Skin epidermis (tissue), 12 donors: ENCODE data around the gene CDH26.
A peak's percentile ranks its signal among the peaks of the same experiment; 100 is the strongest.
"Not testable (repeated sequence)": the region's sequence is repeated elsewhere in the genome, so short reads cannot be mapped to it uniquely, and the experiment has no call there.

ENCODE experiments used
- H3K27ac ChIP-seq, 21 experiments: fragments of 200-600 bp; sonication (generic) in 11 of 21; one replicate each; pipeline ENCODE4 v1.5.0; 2020; ENCODE audit warnings: mild to moderate bottlenecking in 3 of 21, inconsistent platforms in 2 of 21, moderate library complexity in 2 of 21
- H3K4me3 ChIP-seq, 7 experiments: fragments of 200-600 bp; sonication (generic) in 2 of 7; one replicate each; pipeline ENCODE4 v1.5.0; 2020; ENCODE audit warnings: inconsistent platforms in 2 of 7, mild to moderate bottlenecking in 2 of 7, moderate library complexity in 1 of 7

CDH26 gene

GRCh38 chr20:59940129-59940955 is 17.9 kb upstream of the CDH26 start, which contains the start of the genes FAM217B and PPP1R3D:
TSS of gene FAM217B (plus strand) at chr20:59940389. CDS start at chr20:59943944, 3,555 bp downstream.
TSS of gene PPP1R3D (minus strand) at chr20:59940305. CDS start at chr20:59939931, 374 bp downstream.
- Histone ChIP-seq H3K4me3 (peak within 1 kb of the TSS; percentile 62 to 78 (median 74)), H3K27ac (peak within 1 kb of the TSS; percentile 55 to 99 (median 92))

DNA sequence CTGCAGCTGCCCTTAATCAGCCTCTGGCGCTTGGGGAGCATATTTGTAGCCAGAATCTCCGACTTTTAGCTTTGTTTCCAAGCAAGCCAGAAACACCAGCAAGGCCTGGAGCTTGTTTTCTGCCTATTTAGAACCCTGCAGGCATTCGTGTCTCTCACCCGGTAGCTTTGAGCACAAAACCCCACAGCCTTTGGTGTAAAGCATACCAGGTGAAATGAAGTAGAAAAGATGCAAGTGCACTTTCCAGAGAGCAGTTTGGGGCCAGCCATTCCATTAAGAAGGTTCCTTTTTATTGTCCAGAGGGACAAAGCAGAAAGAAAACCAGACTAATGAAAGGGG is 17.3 kb upstream of the CDH26 start:
- peak overlapping the region in 20 of 21 experiments; percentile 76 to 99 (median 92) for H3K27ac ChIP-seq
- peak overlapping the region; percentile 62 to 78 (median 74) for H3K4me3 ChIP-seq

DNA sequence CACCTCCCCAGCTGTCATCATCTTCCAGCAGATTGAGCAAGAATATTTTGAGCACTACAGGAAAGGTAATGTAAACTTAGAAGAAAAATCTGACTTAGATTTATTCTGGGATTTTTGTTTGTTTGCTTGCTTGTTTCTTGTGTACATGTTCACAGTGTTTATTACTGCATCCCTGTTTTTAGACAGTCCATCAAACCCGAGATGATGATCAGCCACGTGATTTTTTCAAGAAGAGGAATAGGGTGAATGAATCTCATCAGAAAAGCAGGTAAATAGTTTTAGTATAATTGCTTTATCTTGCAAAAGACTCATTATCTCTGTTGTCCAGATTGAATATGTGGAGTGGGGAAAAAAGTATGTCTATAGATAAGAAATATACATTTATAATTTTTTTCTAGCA is 16.0 kb upstream of the CDH26 start:
- H3K4me3 ChIP-seq, result no peak overlapping the region
- H3K27ac ChIP-seq, result peak overlapping the region in 1 of 21 experiments; percentile 90

GRCh38 chr20:59944726-59945125 is 13.5 kb upstream of the CDH26 start:
- Histone ChIP-seq H3K27ac (no peak overlapping the region), H3K4me3 (no peak overlapping the region)

DNA sequence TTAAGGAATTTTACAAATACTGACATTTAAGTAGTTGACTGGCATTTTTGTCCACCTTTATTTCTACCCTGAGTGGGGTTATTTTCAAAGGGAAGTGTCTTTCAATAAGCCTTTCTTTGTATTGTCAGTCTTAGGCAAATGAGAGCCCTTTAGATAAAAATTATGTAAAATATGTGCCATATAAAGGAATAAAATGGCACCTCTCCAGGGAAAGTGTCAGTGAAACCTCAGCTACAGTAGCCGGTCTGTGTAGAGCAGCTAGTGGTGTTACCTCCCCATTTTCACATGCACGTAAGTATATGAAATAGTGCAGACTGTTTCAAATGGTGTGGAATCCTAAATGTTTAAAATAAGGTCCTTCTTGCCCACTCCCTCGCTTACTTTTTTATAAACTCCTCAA is 13.0 kb upstream of the CDH26 start:
- no peak overlapping the region for H3K4me3 ChIP-seq
- no peak overlapping the region for H3K27ac ChIP-seq

DNA sequence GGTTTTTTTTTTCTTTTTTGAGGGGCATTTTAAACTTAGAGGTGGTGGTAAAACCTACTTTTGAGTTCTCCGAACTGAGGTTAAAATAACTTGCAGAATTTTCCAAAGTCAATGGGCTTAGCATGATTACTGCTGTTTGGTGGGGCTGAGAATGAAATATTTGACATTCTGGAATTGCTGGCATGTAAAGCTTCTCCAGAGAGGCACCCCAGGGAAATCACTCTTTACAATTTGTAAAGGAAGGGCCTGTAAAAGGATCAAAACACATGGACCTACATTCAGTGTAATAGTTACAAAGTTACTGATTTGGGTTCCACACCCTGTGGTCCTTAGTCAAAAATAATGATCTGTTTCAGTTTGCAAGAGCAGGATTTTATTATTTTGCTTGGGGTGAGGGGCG is 12.5 kb upstream of the CDH26 start:
- H3K27ac ChIP-seq, result no peak overlapping the region
- no peak overlapping the region for H3K4me3 ChIP-seq

DNA sequence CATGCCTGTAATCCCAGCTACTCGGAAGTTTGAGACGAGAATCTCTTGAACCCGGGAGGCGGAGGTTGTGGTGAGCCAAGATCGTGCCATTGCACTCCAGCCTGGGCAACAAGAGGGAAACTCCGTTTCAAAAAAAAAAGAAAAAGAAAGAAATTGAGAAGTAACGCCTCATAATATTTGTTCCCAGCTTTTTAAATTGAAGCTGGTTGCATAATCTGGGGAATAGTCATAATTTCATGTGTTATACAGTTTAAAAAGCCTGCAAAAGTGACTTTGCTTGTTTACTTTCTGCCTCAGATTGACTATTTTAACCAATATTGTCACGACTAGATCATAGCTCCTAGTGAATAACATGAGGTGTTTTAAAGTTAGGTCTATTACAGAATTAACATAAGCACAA is 10.8 kb upstream of the CDH26 start:
- no peak overlapping the region for H3K27ac ChIP-seq
- no peak overlapping the region for H3K4me3 ChIP-seq

- H3K27ac ChIP-seq, result peak overlapping the region in 1 of 21 experiments; percentile 47
Observed at GRCh38 chr20:59948212-59948611, 10.0 kb upstream of the CDH26 start.

DNA sequence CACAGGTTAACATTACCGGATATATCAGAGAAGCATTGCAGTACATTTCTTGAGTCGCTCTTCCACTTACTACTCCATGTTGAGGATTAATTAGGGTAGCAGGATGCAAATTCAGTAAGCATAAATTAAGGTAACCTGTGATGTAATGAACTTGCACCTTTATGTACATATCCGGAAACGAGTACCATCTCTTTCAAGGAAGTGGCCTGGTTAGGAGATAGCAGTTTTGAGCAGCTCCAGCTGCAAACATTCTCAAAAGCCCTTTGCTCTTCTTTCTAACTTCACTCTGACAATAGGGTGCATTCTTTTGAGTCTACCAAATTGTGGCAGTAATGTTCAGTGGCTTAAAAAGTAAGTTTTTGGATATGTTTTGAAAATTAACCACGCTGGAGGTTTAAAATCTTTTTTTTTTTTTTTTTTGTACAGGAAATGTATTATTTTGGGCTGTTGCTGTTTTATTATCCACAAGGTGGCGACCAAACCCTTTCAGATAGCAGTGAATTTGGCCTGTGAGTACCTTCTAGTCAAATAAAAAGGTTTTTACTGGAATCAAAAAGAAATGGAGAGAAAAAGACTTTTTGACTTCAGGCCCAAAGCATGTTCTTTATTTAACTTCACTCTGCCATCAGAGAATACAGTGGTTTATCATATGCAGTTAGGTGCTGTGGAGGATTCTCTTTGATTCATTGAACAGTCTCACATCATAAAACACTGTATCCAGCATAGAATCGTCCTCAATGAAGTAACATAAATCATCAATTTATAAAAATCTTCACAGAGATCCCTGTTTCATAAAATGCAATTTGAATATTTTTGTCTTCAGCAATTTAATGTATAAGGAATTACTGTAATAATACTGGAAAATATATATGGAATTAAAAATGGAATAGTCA is 9.1 kb upstream of the CDH26 start:
- H3K27ac ChIP-seq, result peak overlapping the region in 2 of 21 experiments; percentile 47 to 52
- no peak overlapping the region for H3K4me3 ChIP-seq

More at GRCh38 chr20:59948212-59948611, 10.0 kb upstream of the CDH26 start:
- H3K4me3 ChIP-seq, result no peak overlapping the region

GRCh38 chr20:59949911-59950310 is 8.3 kb upstream of the CDH26 start:
- H3K27ac ChIP-seq, result no peak overlapping the region
- no peak overlapping the region for H3K4me3 ChIP-seq

DNA sequence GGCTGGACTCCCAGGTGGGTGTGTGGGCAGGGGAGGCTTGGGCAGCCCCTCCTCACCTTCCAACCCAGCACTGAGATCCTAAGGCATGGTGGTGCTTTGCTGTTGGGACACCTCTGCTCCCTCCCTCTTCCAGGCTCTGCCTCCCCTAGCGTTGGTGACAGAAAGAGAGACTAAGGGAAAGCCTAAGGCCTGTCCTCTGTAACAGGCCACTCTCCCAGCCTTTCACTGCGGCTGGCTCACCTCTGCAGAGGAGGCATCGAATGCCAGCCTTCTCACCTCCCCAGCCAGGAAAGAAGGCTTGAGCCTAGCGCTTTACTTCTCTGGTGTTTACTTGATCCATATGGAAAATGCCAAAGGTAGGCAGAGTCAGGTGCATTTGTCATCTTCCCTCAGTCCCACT is 3.5 kb upstream of the CDH26 start:
- Histone ChIP-seq H3K27ac (no peak overlapping the region), H3K4me3 (no peak overlapping the region)

GRCh38 chr20:59955131-59955796 is 3.0 kb upstream of the CDH26 start:
- Histone ChIP-seq H3K27ac (no peak overlapping the region), H3K4me3 (no peak overlapping the region)

DNA sequence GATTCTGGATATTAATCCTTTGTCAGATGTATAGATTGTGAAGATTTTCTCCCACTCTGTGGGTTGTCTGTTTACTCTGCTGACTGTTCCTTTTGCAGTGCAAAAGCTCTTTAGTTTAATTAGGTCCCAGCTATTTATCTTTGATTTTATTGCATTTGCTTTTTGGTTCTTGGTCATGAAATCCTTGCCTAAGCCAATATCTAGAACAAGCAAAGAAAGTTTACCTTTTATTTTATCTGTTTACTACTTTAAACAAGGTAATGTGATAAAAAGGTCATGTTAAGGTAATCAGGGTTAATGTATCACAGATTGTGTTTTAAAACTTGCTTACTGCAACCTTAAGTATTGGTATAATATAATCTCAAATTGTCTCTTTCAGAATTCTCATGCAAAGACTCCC is 655 bp upstream of the CDH26 start:
- not testable (repeated sequence) for H3K27ac ChIP-seq, H3K4me3 ChIP-seq

DNA sequence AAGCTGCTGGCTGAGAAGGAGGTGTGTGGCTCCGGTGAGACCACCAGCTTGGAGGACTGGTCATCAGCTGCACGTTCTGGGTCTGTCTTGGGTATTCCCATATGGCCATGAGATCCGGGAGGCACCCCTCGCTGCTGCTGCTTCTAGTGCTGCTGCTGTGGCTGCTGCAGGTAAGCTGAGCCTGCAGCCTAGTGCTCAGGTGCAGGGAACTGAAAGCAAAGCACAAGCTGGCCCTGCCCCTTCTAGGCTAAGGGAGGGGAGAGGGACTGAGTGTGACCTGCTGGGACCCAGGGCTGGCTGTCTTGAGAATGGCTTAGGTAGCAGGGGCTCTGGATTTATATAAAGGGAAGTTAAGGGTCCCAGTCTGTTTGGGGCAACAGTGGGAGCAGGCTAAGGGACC is 403 bp downstream of the CDH26 start:
- no peak overlapping the region for H3K27ac ChIP-seq
- no peak overlapping the region for H3K4me3 ChIP-seq

DNA sequence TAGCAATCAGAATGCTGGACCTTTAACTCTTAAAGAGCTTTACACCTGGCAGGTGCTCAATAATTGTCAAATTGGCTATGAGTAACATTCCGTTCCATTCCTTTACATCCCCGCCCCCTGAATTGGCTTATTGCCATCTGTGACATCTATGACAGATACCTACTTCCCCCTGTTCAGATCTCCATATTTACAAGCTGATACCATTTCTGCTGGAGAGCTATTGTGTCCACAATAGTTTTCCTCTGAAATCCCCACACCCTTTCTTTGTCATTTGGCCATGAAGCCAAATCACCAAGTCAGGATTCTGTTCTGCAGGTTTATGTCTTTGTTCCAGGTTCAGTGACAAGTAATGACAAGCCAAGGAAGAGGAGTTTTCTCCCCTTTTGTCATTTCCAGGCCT is 3.2 kb downstream of the CDH26 start:
- H3K27ac ChIP-seq, result peak overlapping the region in 7 of 21 experiments; percentile 7 to 60 (median 33)
- H3K4me3 ChIP-seq, result no peak overlapping the region

- H3K27ac ChIP-seq, result peak overlapping the region in 10 of 21 experiments; percentile 7 to 60 (median 36)
Observed at GRCh38 chr20:59962155-59962554, 3.9 kb downstream of the CDH26 start.

GRCh38 chr20:59966428-59966827 is 8.2 kb downstream of the CDH26 start:
- no peak overlapping the region for H3K4me3 ChIP-seq
- H3K27ac ChIP-seq, result no peak overlapping the region

More at GRCh38 chr20:59962155-59962554, 3.9 kb downstream of the CDH26 start:
- no peak overlapping the region for H3K4me3 ChIP-seq

- peak overlapping the region in 13 of 21 experiments; percentile 8 to 72 (median 38) for H3K27ac ChIP-seq
- no peak overlapping the region for H3K4me3 ChIP-seq
Observed at GRCh38 chr20:59971428-59971827, 13.2 kb downstream of the CDH26 start.

DNA sequence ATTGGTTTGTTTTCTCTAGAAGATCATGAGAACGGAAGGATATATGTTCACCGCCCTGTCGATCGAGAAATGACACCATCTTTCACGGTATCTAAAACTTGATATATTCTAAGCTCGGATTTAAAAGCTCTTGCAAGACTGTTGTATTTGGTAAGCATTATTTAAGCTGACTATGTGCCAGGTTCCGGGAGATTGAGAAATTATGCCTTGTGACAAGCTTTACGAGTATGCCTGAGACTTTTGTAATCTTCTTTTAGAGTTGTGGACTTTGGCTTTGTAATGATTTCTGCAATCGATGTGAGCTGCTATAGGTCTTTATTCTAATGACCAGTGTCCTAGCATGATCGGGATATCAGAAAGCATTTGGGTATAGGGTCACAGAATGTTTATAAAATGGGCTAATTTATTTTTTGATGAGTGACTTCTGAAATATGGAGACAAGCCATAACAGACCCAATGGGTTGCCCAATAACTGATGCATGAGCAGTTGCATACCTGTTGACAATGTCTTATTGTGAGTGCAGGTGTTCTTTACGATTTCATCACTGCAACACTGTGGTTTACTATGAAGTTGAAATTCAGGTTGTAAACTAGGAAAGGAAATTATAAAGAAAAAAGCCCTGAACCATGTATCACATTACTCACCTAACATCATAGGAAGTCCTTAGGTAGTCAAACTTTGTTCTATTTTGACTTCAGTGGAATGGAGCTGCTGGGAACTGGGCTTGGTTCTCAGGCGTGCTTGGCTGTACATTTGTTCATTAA is 14.0 kb downstream of the CDH26 start:
- H3K27ac ChIP-seq, result peak overlapping the region in 14 of 21 experiments; percentile 8 to 72 (median 41)
- H3K4me3 ChIP-seq, result no peak overlapping the region
